GM19328 (cell line): ENCODE results near the gene HOMEZ.
"Not testable (repeated sequence)": the region's sequence is repeated elsewhere in the genome, so short reads cannot be mapped to it uniquely, and the experiment has no call there.

Experiments
- ATAC-seq: cut with Tn5 transposase; IDR thresholded peaks from one replicate; pipeline ENCODE4 v1.9.1; 2021; ENCODE audit warnings: mild to moderate bottlenecking, moderate library complexity; ENCODE audit not compliant: unreplicated experiment

The HOMEZ gene

DNA sequence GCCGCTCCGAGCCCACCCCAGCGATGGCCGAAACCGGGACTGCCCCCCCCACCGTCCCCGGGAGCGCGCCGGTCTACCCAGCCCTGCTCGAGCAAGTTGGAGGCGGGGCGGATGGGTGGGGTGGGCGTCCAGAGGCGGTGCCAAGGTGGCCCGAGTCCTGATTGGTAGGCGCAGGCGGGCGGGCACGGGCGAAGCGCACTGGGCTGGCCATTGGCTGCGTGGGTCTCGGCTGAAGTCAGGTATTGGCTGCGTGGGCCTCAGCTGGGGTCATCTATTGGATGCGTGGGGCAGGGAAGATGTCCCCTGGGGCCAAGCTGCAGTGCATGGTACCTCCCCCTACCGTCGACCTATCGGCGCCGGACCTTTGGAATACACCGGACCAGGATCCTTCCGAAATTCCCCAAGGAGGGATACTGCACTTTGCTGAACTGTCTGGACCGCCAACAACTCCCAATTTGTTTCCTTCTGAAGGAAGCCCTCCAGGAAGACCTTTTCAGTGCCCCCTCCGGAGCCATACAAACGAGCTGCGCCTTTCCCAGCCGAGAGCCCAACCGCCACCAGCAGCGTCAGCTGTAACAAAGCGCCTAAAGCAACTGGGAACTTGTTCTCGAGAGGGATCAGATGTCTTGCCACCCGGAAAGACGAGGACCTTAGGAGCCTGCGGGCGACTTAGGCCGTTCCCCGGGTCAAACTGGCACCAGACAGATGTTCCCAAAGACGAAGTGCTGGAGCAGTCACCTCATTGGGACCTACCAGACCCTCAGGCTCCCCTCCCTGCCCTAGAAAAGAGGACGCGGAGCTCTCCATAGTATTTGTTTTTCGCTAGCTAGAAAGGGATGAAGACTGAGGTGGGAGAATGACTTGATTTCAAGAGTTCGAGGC lies at the start of gene HOMEZ:
TSS of gene HOMEZ (minus strand) at position 113 of the 882 bp plus-strand sequence. CDS start 180 bp downstream, outside the sequence.
- peak; percentile 95 for ATAC-seq

DNA sequence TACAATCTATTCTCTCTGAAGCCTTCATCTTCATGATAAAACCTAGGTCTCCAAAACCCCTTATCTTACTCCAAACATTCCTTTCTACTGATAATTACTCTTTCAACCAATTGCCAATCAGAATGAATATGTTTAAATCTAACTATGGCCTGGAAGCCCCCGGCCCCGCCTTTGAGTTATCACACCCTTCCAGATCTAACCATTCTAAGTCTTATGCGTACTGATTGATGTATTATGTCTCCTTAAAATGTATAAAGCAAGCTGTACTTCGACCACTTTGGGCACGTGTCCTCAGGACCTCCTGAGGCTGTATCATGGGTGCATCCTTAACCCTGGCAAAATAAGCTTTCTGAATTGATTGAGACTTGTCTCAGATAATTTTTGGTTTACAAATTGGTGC lies 49.7 kb upstream of the HOMEZ start:
- ATAC-seq = no peak

- ATAC-seq = no peak
Observed at GRCh38 chr14:23327947-23328744, 42.2 kb upstream of the HOMEZ start.

DNA sequence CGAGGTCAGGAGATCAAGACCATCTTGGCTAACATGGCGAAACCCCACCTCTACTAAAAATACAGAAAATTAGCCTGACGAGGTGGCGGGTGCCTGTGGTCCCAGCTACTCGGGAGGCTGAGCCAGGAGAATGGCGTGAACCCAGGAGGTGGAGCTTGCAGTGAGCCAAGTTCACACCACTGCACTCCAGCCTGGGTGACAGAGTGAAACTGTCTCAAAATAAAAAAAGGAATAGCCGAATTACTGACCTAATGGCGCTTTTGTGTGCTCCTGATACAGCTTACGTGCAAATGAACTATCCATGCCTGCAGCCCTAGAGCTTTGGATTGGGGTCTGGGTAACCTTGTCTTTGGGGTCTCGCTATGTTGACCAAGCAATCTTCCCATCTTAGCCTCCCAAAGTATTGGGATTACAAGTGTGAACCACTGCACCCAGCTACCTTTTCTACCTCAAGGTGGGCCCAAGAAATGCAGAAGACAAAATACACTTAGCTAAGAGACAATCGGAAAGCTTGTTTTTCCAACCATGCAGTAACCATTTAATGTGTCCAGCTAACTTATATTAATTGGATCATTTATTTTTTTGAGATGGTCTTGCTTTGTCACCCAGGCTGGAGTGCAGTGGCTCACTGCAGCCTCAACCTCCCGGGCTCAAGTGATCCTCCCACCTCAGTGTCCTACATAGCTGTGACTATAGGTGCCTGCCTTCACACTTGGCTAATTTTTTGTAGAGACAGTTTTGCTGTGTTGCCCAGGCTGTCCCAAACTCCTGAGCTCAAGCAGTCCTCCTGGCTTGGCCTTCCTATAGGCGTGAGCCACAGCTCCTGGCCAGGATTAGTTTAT lies 40.8 kb upstream of the HOMEZ start:
- ATAC-seq = no peak

DNA sequence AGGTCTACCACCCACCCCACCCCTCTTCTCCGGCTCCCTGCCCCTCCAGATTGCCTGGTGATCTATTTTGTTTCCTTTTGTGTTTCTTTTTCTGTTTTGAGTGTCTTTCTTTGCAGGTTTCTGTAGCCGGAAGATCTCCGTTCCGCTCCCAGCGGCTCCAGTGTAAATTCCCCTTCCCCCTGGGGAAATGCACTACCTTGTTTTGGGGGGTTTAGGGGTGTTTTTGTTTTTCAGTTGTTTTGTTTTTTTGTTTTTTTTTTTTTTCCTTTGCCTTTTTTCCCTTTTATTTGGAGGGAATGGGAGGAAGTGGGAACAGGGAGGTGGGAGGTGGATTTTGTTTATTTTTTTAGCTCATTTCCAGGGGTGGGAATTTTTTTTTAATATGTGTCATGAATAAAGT lies 39.8 kb upstream of the HOMEZ start:
- not testable (repeated sequence) for ATAC-seq

DNA sequence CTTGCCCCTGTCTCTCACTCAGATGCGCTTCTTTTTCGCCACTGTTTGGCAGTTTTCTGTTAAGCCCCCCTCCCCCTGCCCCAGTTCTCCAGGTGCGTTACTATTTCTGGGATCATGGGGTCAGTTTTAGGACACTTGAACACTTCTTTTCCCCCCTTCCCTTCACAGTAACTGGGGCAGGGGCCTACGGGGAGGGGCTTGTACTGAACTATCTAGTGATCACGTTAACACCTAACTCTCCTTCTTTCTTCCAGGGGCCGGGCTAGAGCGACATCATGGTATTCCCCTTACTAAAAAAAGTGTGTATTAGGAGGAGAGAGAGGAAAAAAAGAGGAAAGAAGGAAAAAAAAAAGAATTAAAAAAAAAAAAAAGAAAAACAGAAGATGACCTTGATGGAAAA lies 39.1 kb upstream of the HOMEZ start:
- ATAC-seq = no peak

DNA sequence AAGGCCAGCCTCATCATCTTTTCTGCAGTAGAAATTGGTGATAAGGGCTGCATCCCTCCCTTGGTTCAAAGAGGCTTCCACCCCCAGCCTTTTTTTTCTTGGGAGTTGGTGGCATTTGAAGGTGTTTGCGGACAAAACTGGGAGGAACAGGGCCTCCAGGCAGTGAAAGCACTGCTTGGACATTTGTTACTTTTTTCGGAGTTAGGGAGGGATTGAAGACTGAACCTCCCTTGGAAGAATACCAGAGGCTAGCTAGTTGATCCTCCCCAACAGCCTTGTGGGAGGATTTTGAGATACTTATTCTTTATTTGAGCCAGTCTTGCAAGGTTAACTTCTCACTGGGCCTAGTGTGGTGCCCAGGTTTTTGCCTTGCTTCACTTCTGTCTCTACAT lies 38.5 kb upstream of the HOMEZ start:
- ATAC-seq = no peak

DNA sequence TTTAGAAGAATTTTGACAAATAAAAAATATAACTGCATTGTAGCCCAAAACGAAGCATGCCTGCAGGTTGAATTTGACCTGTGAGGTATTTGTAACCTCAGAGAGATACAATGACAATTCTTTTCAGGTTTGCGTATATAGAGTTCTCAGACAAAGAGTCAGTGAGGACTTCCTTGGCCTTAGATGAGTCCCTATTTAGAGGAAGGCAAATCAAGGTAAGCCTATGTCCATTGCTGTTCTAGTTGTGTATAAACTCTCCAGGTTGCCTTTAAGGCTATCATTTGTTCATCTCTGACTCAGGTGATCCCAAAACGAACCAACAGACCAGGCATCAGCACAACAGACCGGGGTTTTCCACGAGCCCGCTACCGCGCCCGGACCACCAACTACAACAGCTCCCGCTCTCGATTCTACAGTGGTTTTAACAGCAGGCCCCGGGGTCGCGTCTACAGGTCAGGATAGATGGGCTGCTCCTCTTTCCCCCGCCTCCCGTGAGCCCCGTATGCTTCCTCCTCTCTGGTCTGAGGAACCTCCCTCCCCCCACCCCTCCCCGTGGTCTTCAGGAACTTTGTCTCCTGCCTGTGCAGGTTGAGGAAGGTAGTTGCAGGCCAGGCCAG lies 38.0 kb upstream of the HOMEZ start:
- no peak for ATAC-seq

GRCh38 chr14:23322568-23323517 lies 36.9 kb upstream of the HOMEZ start:
- no peak for ATAC-seq

GRCh38 chr14:23321572-23322547 lies 35.9 kb upstream of the HOMEZ start:
- peak; percentile 3 for ATAC-seq

GRCh38 chr14:23320584-23321571 lies 34.9 kb upstream of the HOMEZ start, which contains the start of gene PABPN1:
Gene PABPN1 (plus strand): TSS chr14:23321457. CDS start chr14:23321470, 13 bp downstream.
- ATAC-seq = peak; percentile 92

DNA sequence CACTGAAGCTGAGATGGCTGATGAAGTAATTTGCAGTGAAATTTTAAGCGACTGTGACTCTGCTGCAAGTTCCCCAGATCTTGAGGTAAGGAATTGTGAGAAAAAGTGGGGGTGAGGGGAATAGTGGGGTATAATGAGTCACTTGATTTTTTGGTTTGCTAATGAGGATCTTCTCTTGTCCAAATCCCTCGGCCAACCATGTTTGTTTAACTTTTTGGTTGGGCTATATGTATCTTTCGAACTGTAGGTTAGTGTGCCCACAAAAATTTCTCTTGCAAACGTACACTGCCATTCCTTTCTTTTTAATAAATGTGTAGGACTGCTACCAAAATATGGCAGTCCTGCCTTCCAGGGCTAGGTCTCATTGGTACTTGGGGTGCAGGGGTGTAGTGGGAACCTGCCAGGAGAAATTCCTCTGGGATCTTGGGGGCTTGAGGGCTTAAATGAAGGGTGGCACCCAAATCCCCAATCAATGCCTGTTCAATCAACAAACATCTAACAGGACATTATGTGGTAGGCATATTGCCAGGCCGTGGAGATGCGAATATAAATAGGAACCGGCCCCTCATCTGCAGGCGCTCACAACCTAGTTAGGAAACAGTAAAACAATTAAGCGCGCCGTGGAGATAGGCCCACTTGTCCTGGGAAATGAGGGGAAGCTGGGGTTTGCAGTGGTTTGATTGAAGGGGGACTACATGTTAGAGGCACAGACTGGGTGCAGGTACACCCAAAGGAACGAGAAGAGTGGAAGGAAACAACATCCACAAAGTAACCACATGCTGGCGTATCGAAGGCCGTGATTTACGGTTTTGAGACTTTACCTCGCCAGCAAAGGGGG lies 34.0 kb upstream of the HOMEZ start:
- ATAC-seq = no peak

DNA sequence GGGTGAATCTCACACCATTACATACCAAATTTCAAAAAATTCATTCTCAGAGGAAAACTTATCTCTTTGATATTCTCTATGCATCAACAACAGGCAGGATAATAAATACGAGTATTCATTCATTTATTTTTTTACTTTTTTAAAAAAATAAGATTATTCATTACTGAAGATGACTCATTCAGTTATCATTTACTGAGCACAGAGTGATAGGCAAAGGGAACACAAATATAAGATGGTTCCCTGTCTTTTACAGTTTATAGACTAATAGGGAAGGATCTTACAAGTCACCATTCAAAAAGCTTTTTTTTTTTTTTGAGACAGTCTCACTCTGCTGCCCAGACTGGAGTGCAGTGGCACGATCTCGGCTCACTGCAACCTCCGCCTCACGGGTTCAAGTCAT lies 30.4 kb upstream of the HOMEZ start:
- ATAC-seq = no peak

DNA sequence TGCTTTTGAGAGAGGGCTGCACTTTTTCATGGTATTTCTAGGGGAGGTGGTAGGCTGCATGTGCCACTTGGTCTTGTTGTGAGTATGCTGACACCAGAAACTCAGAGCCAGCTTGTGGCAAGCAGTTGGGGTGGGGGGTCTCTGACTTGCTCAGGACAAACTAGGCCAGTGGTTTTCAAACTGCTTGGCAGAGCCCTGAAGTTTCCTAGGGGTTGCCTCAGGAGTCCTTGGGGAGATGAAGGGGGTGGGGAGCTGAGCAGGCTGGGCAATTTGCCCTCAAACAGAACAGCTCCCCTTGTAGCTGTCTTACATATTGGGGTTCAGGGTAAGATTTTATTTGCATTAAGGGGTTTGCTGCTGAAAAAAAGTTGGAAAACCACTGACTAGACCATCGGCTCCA lies 24.6 kb upstream of the HOMEZ start:
- no peak for ATAC-seq

DNA sequence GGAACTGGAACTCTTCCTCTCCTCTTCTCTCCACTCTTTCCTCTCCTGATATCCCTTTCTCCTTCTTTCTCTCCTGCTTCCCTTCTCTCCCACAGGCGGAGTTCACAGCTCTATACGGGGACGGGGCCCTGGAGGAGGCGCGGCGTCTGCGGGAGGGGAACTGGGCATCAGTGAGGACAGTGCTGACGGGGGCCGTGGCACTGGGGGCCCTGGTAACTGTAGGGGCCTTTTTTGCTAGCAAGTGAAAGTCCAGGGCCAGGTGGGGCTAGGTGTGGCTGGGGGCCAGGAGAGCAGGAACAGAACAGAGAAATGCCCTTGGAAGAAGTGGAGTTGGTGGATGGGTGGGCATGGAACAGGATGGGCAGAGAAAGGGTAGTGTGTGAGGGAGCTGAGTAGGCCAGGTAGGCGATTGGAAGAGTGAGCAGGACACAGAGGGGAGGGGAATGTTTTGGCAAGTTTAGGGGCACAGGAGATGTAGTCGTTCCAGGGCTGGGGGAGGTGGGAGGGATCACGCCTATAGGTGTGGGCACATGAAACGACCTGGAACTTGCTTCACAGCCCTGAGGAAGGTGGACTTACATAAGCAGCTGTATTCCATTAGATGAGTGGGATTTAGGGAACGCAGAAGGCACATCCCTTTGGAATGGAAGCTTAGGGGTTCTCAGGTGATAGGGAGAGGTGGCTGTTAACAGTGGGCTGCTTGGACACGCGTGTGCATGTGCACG lies 23.0 kb upstream of the HOMEZ start:
- no peak for ATAC-seq
